Stimulated activated CD4-positive, alpha-beta T cell treated with anti-CD3 and anti-CD28 coated beads, Interleukin-1b, Interleukin-23, amount 100 ng/mL, for 4 hours (primary cell): ENCODE data around the gene PHAF1.
"Not testable (repeated sequence)": the region's sequence is repeated elsewhere in the genome, so short reads cannot be mapped to it uniquely, and the experiment has no call there.

Source experiments
- DNase-seq, 2 donors: peaks; one replicate each; pipeline ENCODE4 v3.0.0-alpha.2; 2020; ENCODE audit warnings: low read depth in 2 of 2

Gene PHAF1

GRCh38 chr16:67104845-67105244 lies 4.9 kb upstream of the PHAF1 start:
- no peak for DNase-seq

- DNase-seq: no peak
Observed at GRCh38 chr16:67105246-67105645, 4.5 kb upstream of the PHAF1 start.

DNA sequence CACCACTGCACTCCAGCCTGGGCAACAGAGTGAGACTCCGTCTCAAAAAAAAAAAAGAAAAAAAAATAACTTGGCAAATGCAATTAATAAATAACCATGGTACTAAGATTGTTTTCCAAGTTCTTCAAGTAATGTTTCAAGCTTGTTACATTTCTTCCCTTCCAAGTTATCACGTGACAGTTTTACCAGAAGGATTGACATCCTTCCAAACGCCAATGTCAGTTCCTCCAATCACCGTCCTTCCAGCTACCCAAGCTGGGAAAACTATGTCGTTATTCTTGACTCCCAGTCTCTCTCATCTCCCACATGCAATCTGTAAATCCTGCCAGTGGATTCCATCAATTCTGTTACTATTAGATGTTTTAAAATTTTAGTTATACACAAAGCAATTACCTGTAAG lies 3.9 kb upstream of the PHAF1 start:
- DNase-seq: no peak

DNA sequence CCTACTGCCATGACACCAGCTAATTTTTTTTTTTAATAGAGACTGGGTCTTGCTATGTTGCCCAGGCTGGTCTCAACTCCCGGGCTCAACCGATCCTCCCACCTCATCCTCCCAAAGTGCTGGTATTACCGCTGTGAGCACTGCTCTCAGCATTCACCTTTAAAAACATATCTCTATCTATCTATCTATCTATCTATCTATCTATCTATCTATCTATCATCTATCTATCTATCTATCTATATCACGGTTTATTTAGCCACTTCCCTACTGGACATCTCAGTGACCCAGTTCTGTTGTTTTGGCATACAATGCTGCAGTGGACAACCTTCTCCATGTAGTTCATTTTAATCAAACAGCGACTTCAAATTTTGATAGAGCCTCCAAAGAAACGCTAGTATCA lies 1.3 kb upstream of the PHAF1 start:
- no peak for DNase-seq

DNA sequence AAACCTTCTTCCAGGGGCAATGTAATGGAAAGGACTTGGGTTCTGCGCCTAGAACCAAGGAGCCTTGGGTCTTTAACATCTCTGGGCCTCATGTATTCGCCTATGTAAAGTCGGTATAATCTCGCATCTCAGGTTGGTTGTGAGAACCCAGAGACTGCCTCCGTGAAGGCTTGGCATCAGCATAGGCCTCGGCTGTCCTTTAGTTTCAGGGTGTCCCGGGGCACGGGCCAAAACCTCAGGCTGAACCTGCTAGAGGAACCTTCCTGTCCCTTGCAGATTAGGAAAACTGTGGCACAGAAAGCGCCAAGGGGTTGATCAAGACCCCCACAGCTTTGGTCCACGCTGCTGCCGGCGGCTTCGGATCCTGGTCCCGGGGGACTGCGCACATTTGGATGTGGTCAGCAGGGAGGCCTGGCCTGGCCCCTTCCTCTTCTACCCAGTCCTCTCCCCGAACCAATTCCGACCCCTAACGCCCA lies 772 bp upstream of the PHAF1 start:
- DNase-seq: no peak

DNA sequence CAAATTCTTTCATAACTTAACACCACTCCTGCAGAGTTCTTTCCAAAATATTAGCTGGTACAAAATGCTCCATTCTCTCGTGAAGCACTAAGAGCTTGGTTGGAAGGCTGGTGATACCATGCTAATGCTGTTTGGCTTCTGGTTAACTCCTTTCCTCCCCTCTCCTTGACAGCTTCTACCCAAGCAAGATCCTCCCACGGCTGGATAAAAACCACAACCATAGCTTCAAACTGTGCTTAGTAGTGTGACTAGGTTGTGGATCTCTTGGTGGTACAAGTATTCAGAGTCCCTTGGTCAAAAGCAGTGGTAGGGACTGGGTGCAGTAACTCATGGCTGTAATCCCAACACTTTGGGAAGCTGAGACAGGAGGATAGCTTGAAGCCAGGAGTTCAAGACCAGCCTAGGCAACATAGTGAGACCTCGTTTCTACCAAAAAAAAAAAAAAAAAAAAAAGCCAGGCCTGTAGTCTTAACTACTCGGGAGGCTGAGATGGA lies 2.3 kb downstream of the PHAF1 start:
- DNase-seq: no peak

GRCh38 chr16:67112591-67113399 lies 3.1 kb downstream of the PHAF1 start:
- DNase-seq: no peak

DNA sequence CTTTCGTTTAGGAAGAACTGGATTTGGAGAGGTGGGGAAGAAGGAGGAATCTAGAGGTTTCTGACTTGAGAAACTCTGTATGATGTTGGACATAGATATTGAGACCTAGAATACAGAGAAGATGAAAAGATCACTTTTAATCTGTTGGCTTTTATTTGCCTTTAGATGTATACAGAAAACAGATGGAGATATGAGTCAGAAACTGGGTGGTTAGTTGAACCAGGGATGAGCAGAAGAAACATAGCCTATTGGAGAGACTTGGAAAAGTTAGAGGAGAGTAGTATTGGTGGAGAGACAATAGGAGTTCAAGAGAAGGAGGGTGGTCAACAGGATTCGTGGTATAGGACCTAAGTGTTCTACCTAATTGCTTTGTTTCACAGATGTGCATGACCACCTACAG lies 5.1 kb downstream of the PHAF1 start:
- DNase-seq: no peak

- DNase-seq: no peak
Observed at GRCh38 chr16:67115639-67116038, 5.9 kb downstream of the PHAF1 start.

- DNase-seq: no peak
Observed at GRCh38 chr16:67116388-67117311, 6.9 kb downstream of the PHAF1 start.

DNA sequence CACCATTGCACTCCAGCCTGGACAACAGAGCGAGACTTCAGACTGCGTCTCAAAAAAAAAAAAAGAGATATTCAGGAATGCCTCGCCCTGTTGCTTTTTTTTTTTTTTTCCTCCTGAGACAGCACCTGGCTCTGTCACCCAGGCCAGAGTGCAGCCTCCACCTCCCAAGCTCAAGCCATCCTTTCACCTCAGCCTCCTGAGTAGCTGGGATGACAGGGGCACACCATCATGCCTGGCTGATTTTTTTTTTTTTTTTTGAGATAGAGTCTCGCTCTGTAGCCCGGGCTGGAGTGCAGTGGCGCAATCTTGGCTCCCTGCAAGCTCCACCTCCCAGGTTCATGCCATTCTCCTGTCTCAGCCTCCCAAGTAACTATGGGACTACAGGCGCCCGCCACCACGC lies 8.0 kb downstream of the PHAF1 start:
- DNase-seq: no peak

DNA sequence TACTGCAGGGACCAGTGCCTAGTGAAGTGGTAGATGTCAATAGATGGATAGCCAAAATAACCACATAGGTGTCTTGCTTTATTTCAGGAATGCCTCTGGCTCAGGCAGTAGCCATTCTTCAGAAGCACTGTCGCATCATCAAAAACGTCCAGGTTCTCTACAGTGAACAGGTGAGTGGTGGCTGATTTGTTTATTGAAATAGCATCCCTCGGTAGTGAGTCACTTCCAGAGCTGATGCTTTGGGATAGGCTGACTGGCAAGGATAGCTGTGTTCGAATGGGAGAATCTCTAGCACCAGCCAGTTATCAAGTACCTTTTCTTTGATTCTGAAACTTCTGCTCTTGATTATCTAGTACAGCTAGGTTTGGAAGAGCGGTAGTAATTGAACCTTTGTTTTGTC lies 10.3 kb downstream of the PHAF1 start:
- DNase-seq: no peak

GRCh38 chr16:67122799-67123198 lies 13.1 kb downstream of the PHAF1 start:
- DNase-seq: not testable (repeated sequence)

GRCh38 chr16:67128417-67128816 lies 18.7 kb downstream of the PHAF1 start:
- no peak for DNase-seq

DNA sequence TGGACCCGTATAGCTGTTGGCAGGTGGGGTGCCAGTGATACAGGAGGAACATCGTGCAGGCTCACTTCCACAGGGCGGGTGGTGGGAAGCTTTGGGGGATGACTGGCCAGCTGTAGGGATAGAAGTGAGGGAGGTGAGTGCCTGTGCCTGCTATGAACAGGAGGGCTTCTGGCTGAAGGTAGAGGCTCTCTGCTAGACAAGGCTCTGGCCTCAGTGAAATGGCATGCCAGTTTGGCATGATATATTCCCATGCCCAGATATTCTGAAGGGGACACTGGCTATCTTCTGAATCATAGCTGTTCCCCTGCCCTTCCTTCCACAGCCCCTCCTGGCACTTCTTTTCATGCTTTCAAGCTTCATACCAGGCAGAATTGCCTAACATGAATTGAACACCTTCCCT lies 19.1 kb downstream of the PHAF1 start:
- no peak for DNase-seq

- DNase-seq: no peak
Observed at GRCh38 chr16:67129422-67129821, 19.7 kb downstream of the PHAF1 start.

GRCh38 chr16:67137605-67138004 lies 27.9 kb downstream of the PHAF1 start:
- DNase-seq: no peak

GRCh38 chr16:67141391-67141790 lies 31.6 kb downstream of the PHAF1 start:
- DNase-seq: no peak

DNA sequence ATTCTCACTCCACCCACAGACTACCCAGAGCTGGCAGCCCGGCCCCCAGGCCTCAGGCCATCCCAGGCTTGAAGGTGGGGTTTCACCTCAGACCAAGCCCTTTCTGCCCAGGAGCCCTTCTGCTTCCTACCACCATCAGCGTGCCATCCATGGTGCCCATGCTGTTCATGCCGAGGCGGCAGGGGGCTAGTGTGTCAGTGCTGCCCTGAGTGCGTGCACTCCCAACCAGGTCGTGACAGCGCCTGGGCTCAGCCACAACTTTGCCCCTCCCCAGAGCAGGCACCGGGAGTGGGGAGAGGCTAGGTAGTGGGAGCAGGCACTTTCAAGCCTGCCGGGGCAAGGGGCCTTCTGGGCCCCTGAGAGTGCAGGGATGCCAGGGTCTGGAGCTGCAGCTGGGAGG lies 32.6 kb downstream of the PHAF1 start:
- DNase-seq: no peak

DNA sequence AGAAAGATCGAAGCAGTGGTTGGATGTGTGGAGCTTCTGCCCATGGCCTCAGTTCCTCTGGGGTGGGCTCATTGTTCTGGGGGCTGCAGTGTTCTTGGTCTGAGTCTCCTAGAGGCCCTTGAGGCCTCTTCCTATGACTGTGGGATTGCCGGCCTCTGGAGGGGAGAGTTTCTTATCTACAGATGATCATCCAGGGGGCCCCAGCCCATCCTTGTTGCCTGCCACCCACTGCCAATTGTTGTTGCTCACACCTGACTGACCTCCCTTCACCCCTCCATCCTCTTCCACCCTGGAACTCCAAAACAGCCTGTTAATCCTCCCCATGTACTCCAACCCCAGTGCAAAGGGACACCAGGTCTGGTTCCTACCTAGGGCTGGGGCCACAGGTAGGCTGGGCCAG lies 35.2 kb downstream of the PHAF1 start:
- no peak for DNase-seq

- no peak for DNase-seq
Observed at GRCh38 chr16:67145746-67146145, 36.0 kb downstream of the PHAF1 start.

- no peak for DNase-seq
Observed at GRCh38 chr16:67146523-67147357, 37.0 kb downstream of the PHAF1 start.
